Sigmoid colon (tissue), 3 donors: ENCODE data around the gene TRIM62.

Experiments
- POLR2A ChIP-seq, 2 donors: fragments of 450-650 bp; IDR thresholded peaks; one replicate each; pipeline ENCODE4 v1.6.1; 2016; ENCODE audit warnings: antibody characterized with exemption in 2 of 2, mild to moderate bottlenecking in 2 of 2, moderate library complexity in 2 of 2
- TF ChIP-seq, protein P1 (sequence below), 4 experiments: fragments of 450-650 bp in 3 of 4; fragments of 200-600 bp in 1 of 4; IDR thresholded peaks; one replicate each; pipeline ENCODE4 v1.5.1; 2016 to 2019; ENCODE audit warnings: antibody characterized with exemption in 4 of 4, mild to moderate bottlenecking in 3 of 4, moderate library complexity in 2 of 4

DNA sequence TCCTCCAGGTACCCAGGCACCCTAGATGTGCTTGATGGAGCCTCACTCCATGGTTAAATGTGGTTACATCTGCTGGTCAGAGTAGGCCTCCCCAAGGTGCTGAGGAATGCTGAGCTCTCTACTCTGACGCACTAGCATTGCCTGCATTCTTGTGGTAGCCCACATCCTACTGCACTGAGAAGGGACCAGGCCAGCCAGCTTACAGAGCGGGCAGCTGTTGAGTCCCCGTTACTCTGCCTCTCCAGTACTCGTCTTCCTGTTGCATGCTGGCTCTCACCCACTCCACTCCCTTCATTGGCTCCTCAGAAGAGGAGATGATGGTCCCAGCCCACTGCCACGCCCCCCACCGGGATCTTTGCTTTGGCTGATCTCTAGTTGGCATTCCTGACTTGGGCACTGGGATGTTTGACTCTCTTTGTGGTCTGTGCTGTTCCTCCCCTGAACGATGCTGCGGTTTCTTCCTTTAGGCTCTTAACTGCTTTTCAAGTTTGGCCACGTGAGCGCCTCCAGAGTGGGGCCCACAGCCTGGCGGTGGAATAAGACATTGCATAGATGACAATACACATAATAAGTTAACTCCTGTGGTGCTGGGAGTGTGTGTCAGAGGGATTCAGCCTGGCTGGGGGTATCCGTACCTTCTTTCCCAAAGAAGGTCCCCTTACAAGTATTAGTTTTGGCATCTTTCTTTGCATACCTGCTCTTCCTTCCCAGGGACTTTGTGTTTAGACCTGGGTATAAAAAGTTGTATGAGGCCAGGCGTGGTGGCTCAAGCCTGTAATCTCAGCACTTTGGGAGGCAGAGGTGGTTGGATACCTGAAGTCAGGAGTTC, 82.3 kb downstream of the TRIM62 start:
- TF ChIP-seq, protein P1, sequence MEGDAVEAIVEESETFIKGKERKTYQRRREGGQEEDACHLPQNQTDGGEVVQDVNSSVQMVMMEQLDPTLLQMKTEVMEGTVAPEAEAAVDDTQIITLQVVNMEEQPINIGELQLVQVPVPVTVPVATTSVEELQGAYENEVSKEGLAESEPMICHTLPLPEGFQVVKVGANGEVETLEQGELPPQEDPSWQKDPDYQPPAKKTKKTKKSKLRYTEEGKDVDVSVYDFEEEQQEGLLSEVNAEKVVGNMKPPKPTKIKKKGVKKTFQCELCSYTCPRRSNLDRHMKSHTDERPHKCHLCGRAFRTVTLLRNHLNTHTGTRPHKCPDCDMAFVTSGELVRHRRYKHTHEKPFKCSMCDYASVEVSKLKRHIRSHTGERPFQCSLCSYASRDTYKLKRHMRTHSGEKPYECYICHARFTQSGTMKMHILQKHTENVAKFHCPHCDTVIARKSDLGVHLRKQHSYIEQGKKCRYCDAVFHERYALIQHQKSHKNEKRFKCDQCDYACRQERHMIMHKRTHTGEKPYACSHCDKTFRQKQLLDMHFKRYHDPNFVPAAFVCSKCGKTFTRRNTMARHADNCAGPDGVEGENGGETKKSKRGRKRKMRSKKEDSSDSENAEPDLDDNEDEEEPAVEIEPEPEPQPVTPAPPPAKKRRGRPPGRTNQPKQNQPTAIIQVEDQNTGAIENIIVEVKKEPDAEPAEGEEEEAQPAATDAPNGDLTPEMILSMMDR (IDR thresholded peaks at IDR 0.05), result no peak
- no peak for TF ChIP-seq POLR2A (IDR thresholded peaks at IDR 0.05)
